Mesenchymal stem cell (in vitro differentiated cells and primary cell): ENCODE measurements around the gene SRGAP3.
"Not testable (repeated sequence)": the region's sequence is repeated elsewhere in the genome, so short reads cannot be mapped to it uniquely, and the experiment has no call there.

ENCODE experiments used
- DNase-seq: peaks from one replicate; pipeline ENCODE4 v3.0.0-alpha.2; 2013
- H2AFZ ChIP-seq: one replicate; pipeline ENCODE4 v1.6.1; 2013; ENCODE audit warnings: low read depth, mild to moderate bottlenecking, control low read depth, inconsistent platforms, low read length, moderate library complexity
- H2AK5ac ChIP-seq: 2 replicates; pipeline ENCODE4 v1.6.1; 2013; ENCODE audit warnings: low read length, moderate library complexity, mild to moderate bottlenecking, inconsistent platforms; ENCODE audit not compliant: severe bottlenecking
- H2BK120ac ChIP-seq: one replicate; pipeline ENCODE4 v1.6.1; 2013; ENCODE audit warnings: low read depth, mild to moderate bottlenecking, inconsistent platforms, low read length, moderate library complexity
- H2BK12ac ChIP-seq, 2 experiments: one replicate each; pipeline ENCODE4 v1.6.1; 2013; ENCODE audit warnings: inconsistent platforms in 2 of 2, low read length in 2 of 2, mild to moderate bottlenecking in 2 of 2, moderate library complexity in 2 of 2, control low read depth in 1 of 2
- H2BK15ac ChIP-seq: one replicate; pipeline ENCODE4 v1.6.1; 2013; ENCODE audit warnings: mild to moderate bottlenecking, low read depth, inconsistent platforms; ENCODE audit not compliant: poor library complexity, severe bottlenecking
- H2BK5ac ChIP-seq: 2 replicates; pipeline ENCODE4 v1.6.1; 2013; ENCODE audit warnings: low read depth, mild to moderate bottlenecking, low read length, control low read depth, inconsistent platforms; ENCODE audit not compliant: poor library complexity, severe bottlenecking
- H3K14ac ChIP-seq, 2 experiments: one replicate each; pipeline ENCODE4 v1.6.1; 2013; ENCODE audit warnings: inconsistent platforms in 2 of 2, low read length in 2 of 2, control low read depth in 1 of 2, mild to moderate bottlenecking in 1 of 2, moderate library complexity in 1 of 2
- H3K18ac ChIP-seq, 2 experiments: one replicate each; pipeline ENCODE4 v1.6.1; 2013; ENCODE audit warnings: inconsistent platforms in 2 of 2, low read length in 2 of 2, control low read depth in 1 of 2, low read depth in 1 of 2, mild to moderate bottlenecking in 1 of 2
- H3K23ac ChIP-seq, 2 experiments: one replicate each; pipeline ENCODE4 v1.6.1; 2013; ENCODE audit warnings: inconsistent platforms in 2 of 2, low read length in 2 of 2, mild to moderate bottlenecking in 2 of 2, moderate library complexity in 2 of 2, control low read depth in 1 of 2
- H3K27ac ChIP-seq: 2 replicates; pipeline ENCODE4 v1.5.1; 2013; ENCODE audit warnings: mild to moderate bottlenecking, moderate library complexity, low read length, control low read depth, inconsistent platforms; ENCODE audit not compliant: poor library complexity, severe bottlenecking
- H3K27me3 ChIP-seq, 2 experiments: 2 replicates each; pipeline versions ENCODE4 v1.6.1 to v1.7.0; 2013; ENCODE audit warnings: low read length in 2 of 2, mild to moderate bottlenecking in 2 of 2, moderate library complexity in 2 of 2, control low read depth in 1 of 2, inconsistent platforms in 1 of 2; ENCODE audit not compliant: control insufficient read depth in 1 of 2, insufficient read depth in 1 of 2
- H3K36me3 ChIP-seq, 2 experiments: 2 replicates each; pipeline versions ENCODE4 v1.6.1 to v1.7.0; 2013; ENCODE audit warnings: low read length in 2 of 2, control low read depth in 1 of 2, inconsistent platforms in 1 of 2, low read depth in 1 of 2, mild to moderate bottlenecking in 1 of 2; ENCODE audit not compliant: insufficient read depth in 2 of 2, control insufficient read depth in 1 of 2
- H3K4ac ChIP-seq, 2 experiments: one replicate each; pipeline ENCODE4 v1.6.1; 2013; ENCODE audit warnings: inconsistent platforms in 2 of 2, low read length in 2 of 2, mild to moderate bottlenecking in 2 of 2, moderate library complexity in 2 of 2, control low read depth in 1 of 2, low read depth in 1 of 2
- H3K4me1 ChIP-seq: 2 replicates; pipeline ENCODE4 v1.6.1; 2013; ENCODE audit warnings: low read depth, low read length, control low read depth; ENCODE audit not compliant: control insufficient read depth, insufficient read depth
- H3K4me2 ChIP-seq: 2 replicates; pipeline ENCODE4 v1.6.1; 2013; ENCODE audit warnings: low read length, mild to moderate bottlenecking, inconsistent platforms; ENCODE audit not compliant: poor library complexity, severe bottlenecking
- H3K4me3 ChIP-seq, 2 experiments: 2 replicates each; pipeline versions ENCODE4 v1.5.1 to v1.7.0; 2013; ENCODE audit warnings: low read length in 2 of 2, mild to moderate bottlenecking in 2 of 2, control low read depth in 1 of 2, low read depth in 1 of 2; ENCODE audit not compliant: insufficient read depth in 1 of 2
- H3K79me1 ChIP-seq: replicated peaks from 2 replicates; pipeline ENCODE4 v1.6.1; 2013; ENCODE audit warnings: mild to moderate bottlenecking, control low read depth, low read length, inconsistent platforms; ENCODE audit not compliant: poor library complexity, severe bottlenecking
- H3K9ac ChIP-seq: 2 replicates; pipeline ENCODE4 v1.7.0; 2013; ENCODE audit warnings: mild to moderate bottlenecking, low read length, moderate library complexity
- H3K9me3 ChIP-seq: 2 replicates; pipeline ENCODE4 v1.7.0; 2013; ENCODE audit warnings: mild to moderate bottlenecking, low read length; ENCODE audit not compliant: control insufficient read depth
- H4K8ac ChIP-seq: one replicate; pipeline ENCODE4 v1.6.1; 2013; ENCODE audit warnings: inconsistent platforms, mild to moderate bottlenecking, low read length, moderate library complexity
- H4K91ac ChIP-seq: one replicate; pipeline ENCODE4 v1.6.1; 2013; ENCODE audit warnings: mild to moderate bottlenecking, low read length, inconsistent platforms
- WGBS: methylation state at CpG from one replicate; pipeline ENCODE4 v1.1.7; 2013; ENCODE audit warnings: mixed read lengths; 5-methylcytosine and 5-hydroxymethylcytosine counted together

The SRGAP3 gene

GRCh38 chr3:9290566-9290965 is 41.1 kb upstream of the SRGAP3 start:
- Histone ChIP-seq H3K4ac (no peak overlapping the region), H2BK12ac (no peak overlapping the region), H2BK120ac (no peak overlapping the region), H2BK5ac (no peak overlapping the region), H3K4me1 (no peaks in the 10 kb centered on the region), H2AFZ (no peak overlapping the region), H3K18ac (no peak overlapping the region), H3K4me3 (no peak overlapping the region), H4K91ac (no peak overlapping the region), H3K36me3 (no peaks in the 10 kb centered on the region), H3K79me1 (no peaks in the 10 kb centered on the region), H4K8ac (no peak overlapping the region), H3K9ac (no peak overlapping the region), H3K14ac (no peak overlapping the region), H3K27me3 (peaks cover 0 to 20% of the 10 kb centered on the region in 2 experiments), H3K23ac (no peak overlapping the region), H3K4me2 (no peak overlapping the region), H2BK15ac (no peak overlapping the region), H3K27ac (no peak overlapping the region), H3K9me3 (no peaks in the 10 kb centered on the region), H2AK5ac (no peak overlapping the region)
- WGBS, result no CpG with 5 or more reads among the region's 2 CpGs
- DNase-seq, result no peak

GRCh38 chr3:9281533-9281932 is 32.1 kb upstream of the SRGAP3 start:
- not testable (repeated sequence) for H3K4me3 ChIP-seq, H3K4me1 ChIP-seq, H3K9ac ChIP-seq, H4K91ac ChIP-seq, H3K23ac ChIP-seq, H2BK15ac ChIP-seq, H3K36me3 ChIP-seq, H3K27me3 ChIP-seq, H3K4ac ChIP-seq, H4K8ac ChIP-seq, H3K79me1 ChIP-seq, DNase-seq, H3K9me3 ChIP-seq, H2AFZ ChIP-seq, H2BK120ac ChIP-seq, H3K4me2 ChIP-seq, H2AK5ac ChIP-seq, H2BK12ac ChIP-seq, H3K18ac ChIP-seq, H2BK5ac ChIP-seq, H3K27ac ChIP-seq, H3K14ac ChIP-seq
- 96% methylated on average over 7 of the region's 8 CpGs for WGBS

- Histone ChIP-seq H3K36me3 (no peaks in the 10 kb centered on the region), H3K4ac (no peak overlapping the region), H4K91ac (no peak overlapping the region), H3K23ac (no peak overlapping the region), H3K9ac (peak overlapping the region; percentile 50), H3K79me1 (no peaks in the 10 kb centered on the region), H4K8ac (no peak overlapping the region), H3K27me3 (peaks cover 0 to 8% of the 10 kb centered on the region in 2 experiments), H3K27ac (no peak overlapping the region), H2AK5ac (no peak overlapping the region), H3K14ac (no peak overlapping the region), H2BK15ac (no peak overlapping the region), H3K9me3 (no peaks in the 10 kb centered on the region), H2BK12ac (no peak overlapping the region), H2BK5ac (no peak overlapping the region), H3K4me3 (no peak overlapping the region), H2AFZ (no peak overlapping the region), H2BK120ac (no peak overlapping the region), H3K4me1 (no peaks in the 10 kb centered on the region), H3K18ac (no peak overlapping the region), H3K4me2 (no peak overlapping the region)
- 82% methylated on average over 9 of the region's 11 CpGs for WGBS
- no peak for DNase-seq
Observed at GRCh38 chr3:9280451-9281219, 31.2 kb upstream of the SRGAP3 start.

- Histone ChIP-seq H3K4ac (no peak overlapping the region), H3K23ac (no peak overlapping the region), H3K27me3 (peaks cover 0 to 8% of the 10 kb centered on the region in 2 experiments), H3K14ac (no peak overlapping the region), H3K27ac (no peak overlapping the region), H3K4me3 (no peak overlapping the region), H3K9me3 (peaks cover 3% of the 10 kb centered on the region), H2AFZ (no peak overlapping the region), H3K79me1 (no peaks in the 10 kb centered on the region), H2BK120ac (no peak overlapping the region), H3K4me2 (no peak overlapping the region), H2BK5ac (no peak overlapping the region), H2AK5ac (no peak overlapping the region), H3K4me1 (no peaks in the 10 kb centered on the region), H3K9ac (peak overlapping the region; percentile 50), H4K91ac (no peak overlapping the region), H2BK12ac (no peak overlapping the region), H4K8ac (no peak overlapping the region), H3K36me3 (no peaks in the 10 kb centered on the region), H3K18ac (no peak overlapping the region), H2BK15ac (no peak overlapping the region)
- DNase-seq, result peak; percentile 42
- 53% methylated on average over 6 of the region's 6 CpGs for WGBS
Observed at GRCh38 chr3:9279966-9280365, 30.5 kb upstream of the SRGAP3 start.
